Activated B cell treated with CpG ODN at 0.5 μM for 24 hours (primary cell): ENCODE measurements around the gene TFF3. TPM values are rescaled to one million over a fixed set of nuclear protein-coding genes. Genes with fewer than 3 reads are reported as not detected.

Experiments used
- ATAC-seq: fragments of 200-7000 bp; cut with Tn5 transposase; one replicate; pipeline ENCODE4 v1.10.0; 2021; ENCODE audit warnings: low read depth, mild to moderate bottlenecking, moderate library complexity
- CTCF ChIA-PET: fragments of 350-600 bp; sonication (Branson Sonifier 250); formaldehyde crosslinking; loops from one replicate; lab custom pipeline; 2021; ENCODE audit warnings: antibody characterized with exemption; lab: Charles Lee
- POLR2A ChIA-PET: fragments of 350-600 bp; sonication (Branson Sonifier 250); formaldehyde crosslinking; loops from one replicate; lab custom pipeline; 2021; ENCODE audit warnings: antibody characterized with exemption; lab: Charles Lee
- DNase-seq: peaks from one replicate; pipeline ENCODE4 v3.0.0; 2022
- H3K27ac Mint-ChIP-seq: one replicate; pipeline ENCODE4 v1.8.0; 2020; ENCODE audit warnings: mixed read lengths
- H3K27me3 Mint-ChIP-seq: one replicate; pipeline ENCODE4 v1.8.0; 2021; ENCODE audit warnings: mixed read lengths
- H3K36me3 Mint-ChIP-seq: one replicate; pipeline ENCODE4 v1.8.0; 2021; ENCODE audit warnings: low read depth, mixed read lengths
- H3K4me1 Mint-ChIP-seq: one replicate; pipeline ENCODE4 v1.8.0; 2021; ENCODE audit warnings: mixed read lengths
- H3K4me3 Mint-ChIP-seq: one replicate; pipeline ENCODE4 v1.8.0; 2020; ENCODE audit warnings: mild to moderate bottlenecking, mixed read lengths
- H3K9me3 Mint-ChIP-seq: one replicate; pipeline ENCODE4 v1.8.0; 2020; ENCODE audit warnings: mixed read lengths
- intact Hi-C: fragments of 100-400 bp; cut with micrococcal nuclease; formaldehyde crosslinking; loops from one replicate; pipeline ENCODE4 v1.15.1; 2024
- total RNA-seq: library from RNA; stranded (reverse); gene quantifications from 2 replicates; pipeline ENCODE4 v1.2.3, GENCODE V29; 2022
- TF ChIP-seq, protein P1 (sequence below): fragments of 200-600 bp; IDR thresholded peaks from one replicate; pipeline ENCODE4 v1.8.0; 2022; ENCODE audit warnings: antibody characterized with exemption, mild to moderate bottlenecking

TFF3 gene
- total RNA-seq, 1 donor from 2014 or later: not detected

DNA sequence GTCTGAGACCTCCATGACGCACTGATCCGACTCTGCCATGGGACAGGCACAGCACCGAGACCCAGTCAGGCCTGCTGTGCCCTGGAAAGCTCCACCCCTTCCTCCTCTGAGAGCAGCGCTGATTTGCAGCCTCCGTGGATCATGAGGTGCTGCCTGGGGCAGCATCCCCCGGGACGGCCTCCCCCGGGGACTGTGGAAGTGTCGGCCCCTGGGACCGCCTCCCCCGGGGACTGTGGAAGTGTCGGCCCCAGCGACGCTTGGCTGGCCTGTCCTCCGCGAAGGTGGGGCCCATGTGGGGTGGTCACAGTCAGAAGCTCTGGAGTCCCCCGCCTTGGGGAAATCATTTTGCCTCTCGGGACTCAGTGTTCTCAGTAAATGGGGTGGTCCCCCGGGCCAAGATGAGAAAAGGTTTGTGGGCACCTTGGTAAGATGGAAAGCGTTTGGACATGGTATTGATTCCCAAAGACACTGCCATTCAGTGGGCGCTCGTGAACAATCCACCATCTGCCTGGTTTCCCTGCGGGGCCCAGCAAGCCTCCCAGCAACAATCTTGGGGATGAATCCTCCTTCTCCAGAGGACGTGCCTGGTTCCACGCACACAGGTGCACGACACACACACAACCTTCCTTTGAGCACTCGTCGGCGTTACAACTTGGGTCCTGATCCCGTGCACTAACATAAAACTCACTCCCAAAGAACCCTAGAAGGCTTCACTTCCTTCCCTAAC is 32.6 kb upstream of the TFF3 start:
- Mint-ChIP-seq H3K27ac (no peak overlapping the region), H3K36me3 (no peaks in the 10 kb centered on the region), H3K9me3 (no peaks in the 10 kb centered on the region), H3K4me1 (no peaks in the 10 kb centered on the region), H3K27me3 (peaks cover 8% of the 10 kb centered on the region), H3K4me3 (no peak overlapping the region)
- ChIA-PET POLR2A (no interaction called here), CTCF (no interaction called here)
- intact Hi-C loops: no loop called here
- DNase-seq (no peak), ATAC-seq (no peak)
- TF ChIP-seq, protein P1, sequence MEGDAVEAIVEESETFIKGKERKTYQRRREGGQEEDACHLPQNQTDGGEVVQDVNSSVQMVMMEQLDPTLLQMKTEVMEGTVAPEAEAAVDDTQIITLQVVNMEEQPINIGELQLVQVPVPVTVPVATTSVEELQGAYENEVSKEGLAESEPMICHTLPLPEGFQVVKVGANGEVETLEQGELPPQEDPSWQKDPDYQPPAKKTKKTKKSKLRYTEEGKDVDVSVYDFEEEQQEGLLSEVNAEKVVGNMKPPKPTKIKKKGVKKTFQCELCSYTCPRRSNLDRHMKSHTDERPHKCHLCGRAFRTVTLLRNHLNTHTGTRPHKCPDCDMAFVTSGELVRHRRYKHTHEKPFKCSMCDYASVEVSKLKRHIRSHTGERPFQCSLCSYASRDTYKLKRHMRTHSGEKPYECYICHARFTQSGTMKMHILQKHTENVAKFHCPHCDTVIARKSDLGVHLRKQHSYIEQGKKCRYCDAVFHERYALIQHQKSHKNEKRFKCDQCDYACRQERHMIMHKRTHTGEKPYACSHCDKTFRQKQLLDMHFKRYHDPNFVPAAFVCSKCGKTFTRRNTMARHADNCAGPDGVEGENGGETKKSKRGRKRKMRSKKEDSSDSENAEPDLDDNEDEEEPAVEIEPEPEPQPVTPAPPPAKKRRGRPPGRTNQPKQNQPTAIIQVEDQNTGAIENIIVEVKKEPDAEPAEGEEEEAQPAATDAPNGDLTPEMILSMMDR: no peak

- H3K27ac Mint-ChIP-seq: no peak overlapping the region
- intact Hi-C loops: no loop called here
- CTCF ChIA-PET: no interaction called here
- no peaks in the 10 kb centered on the region for H3K4me1 Mint-ChIP-seq
- ATAC-seq (no peak), DNase-seq (no peak)
- no peaks in the 10 kb centered on the region for H3K36me3 Mint-ChIP-seq
- H3K9me3 Mint-ChIP-seq: no peaks in the 10 kb centered on the region
- POLR2A ChIA-PET: no interaction called here
- peaks cover 3% of the 10 kb centered on the region for H3K27me3 Mint-ChIP-seq
- TF ChIP-seq, protein P1: no peak
- H3K4me3 Mint-ChIP-seq: no peak overlapping the region
Measured at GRCh38 chr21:42346866-42347600, 31.8 kb upstream of the TFF3 start.

DNA sequence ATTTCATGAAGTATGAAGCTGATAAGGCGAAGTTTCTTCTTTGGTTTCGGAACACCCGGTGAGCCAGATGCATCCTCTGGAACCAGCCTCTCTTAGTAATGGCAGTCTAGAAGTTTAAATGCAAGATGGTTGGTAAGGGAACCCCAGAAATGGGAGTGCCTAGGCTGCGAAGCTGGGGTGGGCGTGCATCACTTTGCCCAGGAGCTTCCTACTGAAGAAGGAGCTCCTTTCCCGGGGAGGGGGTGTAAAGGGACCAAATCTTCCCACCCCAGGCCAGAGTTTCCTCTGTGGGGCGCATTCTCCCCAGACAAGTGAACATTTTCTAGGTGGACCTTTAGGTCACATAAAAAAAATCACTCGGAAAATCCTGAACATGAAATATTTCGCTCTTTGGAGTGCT is 31.2 kb upstream of the TFF3 start:
- CTCF ChIA-PET: no interaction called here
- POLR2A ChIA-PET: no interaction called here
- no peaks in the 10 kb centered on the region for H3K9me3 Mint-ChIP-seq
- DNase-seq (no peak), ATAC-seq (no peak)
- H3K4me1 Mint-ChIP-seq: no peaks in the 10 kb centered on the region
- peaks cover 3% of the 10 kb centered on the region for H3K27me3 Mint-ChIP-seq
- H3K4me3 Mint-ChIP-seq: no peak overlapping the region
- H3K27ac Mint-ChIP-seq: no peak overlapping the region
- TF ChIP-seq, protein P1: no peak
- no peaks in the 10 kb centered on the region for H3K36me3 Mint-ChIP-seq
- intact Hi-C loops: no loop called here

DNA sequence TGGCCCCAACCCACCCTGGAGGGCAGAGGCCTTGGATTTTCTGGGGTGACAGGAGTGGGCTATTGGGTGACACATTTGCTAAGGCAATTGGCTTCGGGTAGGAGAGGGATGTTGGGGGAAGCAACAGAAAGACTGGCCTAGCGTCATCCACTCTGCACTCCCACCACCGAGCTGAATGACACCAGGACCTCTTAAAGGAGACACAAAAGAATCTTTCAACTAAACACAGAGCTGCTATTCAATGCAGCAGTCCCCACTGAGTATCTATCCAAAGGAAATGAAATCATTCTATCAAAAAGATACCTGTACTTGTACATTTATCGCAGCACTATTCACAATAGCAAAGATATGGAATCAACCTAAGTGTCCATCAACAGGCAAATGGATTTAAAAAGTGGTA is 29.4 kb upstream of the TFF3 start:
- ChIA-PET CTCF (no interaction called here), POLR2A (no interaction called here)
- Mint-ChIP-seq H3K36me3 (no peaks in the 10 kb centered on the region), H3K27me3 (peaks cover 3% of the 10 kb centered on the region), H3K4me3 (no peak overlapping the region), H3K4me1 (no peaks in the 10 kb centered on the region), H3K9me3 (no peaks in the 10 kb centered on the region), H3K27ac (no peak overlapping the region)
- no peak for ATAC-seq
- intact Hi-C loops: no loop called here
- TF ChIP-seq, protein P1: no peak
- no peak for DNase-seq

GRCh38 chr21:42343963-42344510 is 28.8 kb upstream of the TFF3 start:
- TF ChIP-seq, protein P1: no peak
- DNase-seq (no peak), ATAC-seq (no peak)
- CTCF ChIA-PET: no interaction called here
- Mint-ChIP-seq H3K36me3 (no peaks in the 10 kb centered on the region), H3K4me3 (no peak overlapping the region), H3K27ac (no peak overlapping the region), H3K27me3 (peaks cover 3% of the 10 kb centered on the region), H3K4me1 (no peaks in the 10 kb centered on the region), H3K9me3 (no peaks in the 10 kb centered on the region)
- intact Hi-C loops: no loop called here
- POLR2A ChIA-PET: no interaction called here
